Measurements from ENCODE around the gene AUP1.

DNA sequence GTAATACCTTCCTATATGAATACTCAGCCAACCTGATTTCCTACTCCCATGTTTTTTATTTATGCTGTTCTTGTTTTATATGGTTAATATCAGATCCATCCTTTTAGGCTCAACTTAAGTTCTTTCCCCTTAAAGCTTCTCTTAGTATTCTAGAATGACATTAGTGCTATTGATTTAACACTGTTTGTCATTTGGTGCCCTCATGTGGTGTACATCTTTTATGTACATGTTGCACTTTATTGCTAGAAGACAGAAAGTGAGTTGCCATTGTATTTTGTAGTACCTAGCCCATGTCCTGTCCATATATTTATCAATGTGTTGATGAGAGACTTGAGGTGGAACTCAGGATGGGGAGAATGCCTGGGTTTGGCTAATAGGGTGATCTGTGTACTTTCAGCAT is 2.7 kb upstream of the AUP1 start:
- TF ChIP-seq EP300 (IDR thresholded peaks at IDR 0.05; ENCODE audit: low read depth) (no peak), POLR2AphosphoS5 (IDR thresholded peaks at IDR 0.05) (no peak)
- TF ChIP-seq, protein P1, sequence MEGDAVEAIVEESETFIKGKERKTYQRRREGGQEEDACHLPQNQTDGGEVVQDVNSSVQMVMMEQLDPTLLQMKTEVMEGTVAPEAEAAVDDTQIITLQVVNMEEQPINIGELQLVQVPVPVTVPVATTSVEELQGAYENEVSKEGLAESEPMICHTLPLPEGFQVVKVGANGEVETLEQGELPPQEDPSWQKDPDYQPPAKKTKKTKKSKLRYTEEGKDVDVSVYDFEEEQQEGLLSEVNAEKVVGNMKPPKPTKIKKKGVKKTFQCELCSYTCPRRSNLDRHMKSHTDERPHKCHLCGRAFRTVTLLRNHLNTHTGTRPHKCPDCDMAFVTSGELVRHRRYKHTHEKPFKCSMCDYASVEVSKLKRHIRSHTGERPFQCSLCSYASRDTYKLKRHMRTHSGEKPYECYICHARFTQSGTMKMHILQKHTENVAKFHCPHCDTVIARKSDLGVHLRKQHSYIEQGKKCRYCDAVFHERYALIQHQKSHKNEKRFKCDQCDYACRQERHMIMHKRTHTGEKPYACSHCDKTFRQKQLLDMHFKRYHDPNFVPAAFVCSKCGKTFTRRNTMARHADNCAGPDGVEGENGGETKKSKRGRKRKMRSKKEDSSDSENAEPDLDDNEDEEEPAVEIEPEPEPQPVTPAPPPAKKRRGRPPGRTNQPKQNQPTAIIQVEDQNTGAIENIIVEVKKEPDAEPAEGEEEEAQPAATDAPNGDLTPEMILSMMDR (IDR thresholded peaks at IDR 0.05), result peak in 4 of 5 experiments; percentile 13 to 35 (median 20)

Measured in transverse colon (tissue), 4 donors.